OCI-LY3 (cell line): ENCODE results near the gene RPEL1.

Experiments
- CTCF ChIP-seq: fragments of 200-600, 300-600 bp; sonication (generic); IDR thresholded peaks from 2 replicates; pipeline ENCODE4 v1.5.1; 2014; ENCODE audit warnings: antibody characterized with exemption, low read length, low read depth
- EZH2phosphoT487 ChIP-seq: fragments of 200-600 bp; shearing (Covaris generic); IDR thresholded peaks from 2 replicates; pipeline ENCODE4 v1.6.1; 2018; ENCODE audit warnings: antibody characterized with exemption, mixed run types, low read depth

GRCh38 chr10:103238506-103239252 lies 7.0 kb upstream of the RPEL1 start:
- TF ChIP-seq CTCF (no peak; the same call in 1 of the 2 replicates), EZH2phosphoT487 (no peak)
